GM19099 (cell line): ENCODE measurements around the gene GPR37L1.

ENCODE experiments used
- POLR2A ChIP-seq: IDR thresholded peaks from 3 replicates; pipeline ENCODE4 v1.6.1; 2011; ENCODE audit warnings: low read depth; ENCODE audit not compliant: insufficient read length; ENCODE audit errors: extremely low read depth

Gene GPR37L1

DNA sequence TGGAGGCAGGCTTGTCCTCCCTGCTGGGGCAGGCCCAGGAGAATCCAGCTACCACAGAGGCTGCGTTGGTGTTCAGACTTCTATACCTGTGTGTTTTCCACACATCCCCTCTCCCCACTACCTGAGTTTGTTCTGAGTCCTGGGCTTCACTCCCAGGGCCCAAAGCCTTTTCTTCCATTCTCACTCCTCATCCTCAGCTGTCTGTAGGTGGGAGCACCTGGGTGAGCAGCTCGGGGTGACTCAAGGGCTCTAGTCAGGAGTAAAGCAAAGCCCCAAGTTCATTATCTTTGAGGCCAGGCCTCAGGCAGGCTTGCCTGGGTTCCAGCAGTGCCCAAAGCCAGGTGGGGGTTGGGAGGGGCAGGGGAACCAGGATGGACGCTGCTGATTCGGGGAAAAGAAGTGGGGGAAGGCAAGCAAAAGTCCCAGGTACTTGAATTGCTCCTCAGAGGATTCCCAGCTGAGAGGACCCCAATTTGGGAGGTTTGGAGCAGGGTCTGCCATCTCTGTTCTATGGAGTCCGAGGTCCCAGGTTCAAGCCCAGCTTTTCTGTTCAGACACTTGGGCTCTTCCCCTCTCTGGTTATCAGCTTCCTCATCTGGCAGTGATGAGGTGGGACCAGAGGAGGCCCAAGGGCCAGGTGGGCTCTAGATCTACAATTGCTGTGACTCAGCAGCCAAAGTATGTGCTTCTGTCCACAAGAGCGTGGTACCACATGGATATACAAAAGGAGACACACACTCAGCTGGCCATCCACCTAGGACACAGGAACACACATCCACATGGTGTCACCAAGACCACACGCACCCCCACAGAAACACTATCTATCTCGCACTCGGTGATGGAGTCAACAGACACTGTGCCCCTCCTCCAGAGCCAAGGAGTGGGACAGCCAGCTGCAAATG lies 43.5 kb downstream of the GPR37L1 start:
- TF ChIP-seq POLR2A = no peak

- no peak for TF ChIP-seq POLR2A
Observed at GRCh38 chr1:202167708-202168415, 45.1 kb downstream of the GPR37L1 start.

GRCh38 chr1:202168861-202169260 lies 46.1 kb downstream of the GPR37L1 start:
- no peak for TF ChIP-seq POLR2A

DNA sequence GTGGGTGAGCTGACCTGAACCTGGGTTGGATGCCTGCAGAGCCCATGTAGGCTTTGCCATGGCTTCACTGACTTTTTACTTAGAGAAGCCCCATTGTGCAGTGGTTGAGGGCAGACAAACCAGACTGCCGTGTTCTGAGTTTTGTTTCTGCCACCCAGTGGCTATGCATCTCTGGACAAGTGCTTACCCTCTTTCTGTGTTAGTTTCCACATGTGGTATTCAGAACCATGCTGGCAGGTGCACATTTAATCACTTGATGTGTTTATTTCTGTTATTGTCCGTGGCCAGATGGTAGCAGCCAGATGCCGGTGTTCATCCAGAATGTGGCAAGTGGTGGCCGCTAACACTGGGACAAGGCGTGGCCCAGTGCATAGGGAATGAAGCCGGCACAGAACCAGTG lies 48.0 kb downstream of the GPR37L1 start:
- TF ChIP-seq POLR2A = no peak

DNA sequence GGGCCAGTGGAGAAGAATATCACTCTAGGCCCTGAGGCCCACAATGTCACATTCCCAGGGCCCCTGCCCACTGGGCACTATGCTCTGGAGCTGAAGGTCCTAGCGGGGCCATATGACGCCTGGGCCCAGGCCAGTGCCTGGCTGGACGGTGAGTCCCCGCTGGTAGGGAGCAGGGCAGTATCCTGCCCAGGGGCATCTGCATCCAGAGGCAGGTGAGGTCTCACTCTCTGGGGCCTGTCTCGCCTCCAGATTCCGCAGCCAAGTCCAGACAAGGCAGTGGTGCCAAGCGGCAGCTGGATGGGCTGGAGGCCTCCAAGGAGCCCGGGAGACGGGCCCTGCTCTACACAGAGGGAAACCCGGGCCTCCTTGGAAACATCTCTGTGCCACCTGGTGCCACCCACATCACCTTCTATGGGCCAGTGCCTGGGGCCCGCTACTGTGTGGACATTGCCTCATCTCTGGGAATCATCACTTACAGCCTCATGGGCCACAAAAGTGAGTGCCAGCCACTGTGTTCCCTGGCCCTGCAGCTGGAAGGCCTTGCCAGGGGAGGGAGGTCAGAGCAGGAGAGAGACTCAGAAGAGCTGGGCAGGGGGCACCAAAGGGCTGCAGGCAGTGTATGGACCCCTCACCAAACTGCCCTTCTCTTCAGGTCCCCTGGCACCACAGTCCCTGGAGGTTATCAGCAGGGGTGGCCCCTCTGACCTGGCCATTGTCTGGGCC lies 48.7 kb downstream of the GPR37L1 start:
- no peak for TF ChIP-seq POLR2A

DNA sequence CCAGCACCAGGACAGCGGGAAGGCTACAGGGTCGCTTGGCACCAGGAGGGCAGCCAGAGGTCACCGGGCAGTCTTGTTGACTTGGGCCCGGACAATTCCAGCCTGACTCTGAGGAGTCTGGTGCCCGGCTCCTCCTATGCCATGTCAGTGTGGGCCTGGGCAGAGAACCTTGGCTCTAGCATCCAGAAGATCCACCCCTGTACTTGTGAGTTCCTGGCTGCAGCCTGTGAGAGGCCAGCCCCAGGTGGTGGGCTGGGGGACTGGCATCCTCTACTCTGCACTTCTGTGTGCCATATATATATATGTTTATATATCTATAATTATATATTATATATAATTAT lies 49.3 kb downstream of the GPR37L1 start:
- TF ChIP-seq POLR2A = no peak

GRCh38 chr1:202173993-202174392 lies 51.3 kb downstream of the GPR37L1 start:
- no peak for TF ChIP-seq POLR2A

GRCh38 chr1:202176949-202177927 lies 54.5 kb downstream of the GPR37L1 start:
- no peak for TF ChIP-seq POLR2A

DNA sequence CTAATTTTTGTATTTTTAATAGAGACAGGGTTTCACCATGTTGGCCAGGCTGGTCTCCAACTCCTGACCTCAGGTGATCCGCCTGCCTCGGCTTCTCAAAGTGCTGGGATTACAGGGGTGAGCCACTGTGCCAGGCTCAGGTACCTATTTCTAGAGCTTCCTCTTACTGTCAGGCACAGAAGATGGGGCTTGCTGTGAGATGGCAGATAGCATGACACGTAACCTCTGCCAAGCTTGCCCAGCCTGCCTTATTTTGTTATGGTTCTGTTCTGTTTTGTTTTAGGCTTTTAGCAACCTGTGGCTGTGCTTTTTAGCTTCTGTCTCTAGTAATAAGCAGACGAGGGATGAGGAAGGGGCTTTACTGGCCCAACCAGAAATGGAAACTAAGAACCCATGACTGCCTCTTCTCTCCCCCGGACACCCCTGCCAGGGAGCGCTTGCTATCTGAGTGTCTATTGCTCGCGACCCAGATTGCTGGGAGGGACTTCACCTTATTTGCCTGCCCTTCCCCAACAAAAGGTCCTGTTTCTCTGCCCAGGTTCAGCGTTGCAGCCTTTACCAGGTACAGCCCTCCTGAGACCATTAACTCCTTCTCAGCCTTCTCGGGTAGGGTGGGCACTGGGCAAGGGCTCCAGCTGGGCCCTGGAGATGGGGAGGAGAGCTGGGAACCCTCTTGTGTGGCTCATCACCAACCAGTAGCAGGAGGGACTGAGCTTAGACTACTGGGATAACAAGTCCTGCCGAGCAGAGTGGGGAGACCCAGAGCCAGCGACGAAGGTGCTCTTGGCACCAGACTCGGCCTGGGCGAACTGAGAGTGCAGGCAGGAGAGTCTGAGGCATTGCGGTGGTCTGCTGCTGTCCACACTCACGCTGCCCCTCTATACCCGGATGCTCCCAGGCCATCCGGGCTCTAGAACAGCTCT lies 57.4 kb downstream of the GPR37L1 start:
- no peak for TF ChIP-seq POLR2A

GRCh38 chr1:202181586-202181985 lies 58.9 kb downstream of the GPR37L1 start:
- TF ChIP-seq POLR2A = no peak

DNA sequence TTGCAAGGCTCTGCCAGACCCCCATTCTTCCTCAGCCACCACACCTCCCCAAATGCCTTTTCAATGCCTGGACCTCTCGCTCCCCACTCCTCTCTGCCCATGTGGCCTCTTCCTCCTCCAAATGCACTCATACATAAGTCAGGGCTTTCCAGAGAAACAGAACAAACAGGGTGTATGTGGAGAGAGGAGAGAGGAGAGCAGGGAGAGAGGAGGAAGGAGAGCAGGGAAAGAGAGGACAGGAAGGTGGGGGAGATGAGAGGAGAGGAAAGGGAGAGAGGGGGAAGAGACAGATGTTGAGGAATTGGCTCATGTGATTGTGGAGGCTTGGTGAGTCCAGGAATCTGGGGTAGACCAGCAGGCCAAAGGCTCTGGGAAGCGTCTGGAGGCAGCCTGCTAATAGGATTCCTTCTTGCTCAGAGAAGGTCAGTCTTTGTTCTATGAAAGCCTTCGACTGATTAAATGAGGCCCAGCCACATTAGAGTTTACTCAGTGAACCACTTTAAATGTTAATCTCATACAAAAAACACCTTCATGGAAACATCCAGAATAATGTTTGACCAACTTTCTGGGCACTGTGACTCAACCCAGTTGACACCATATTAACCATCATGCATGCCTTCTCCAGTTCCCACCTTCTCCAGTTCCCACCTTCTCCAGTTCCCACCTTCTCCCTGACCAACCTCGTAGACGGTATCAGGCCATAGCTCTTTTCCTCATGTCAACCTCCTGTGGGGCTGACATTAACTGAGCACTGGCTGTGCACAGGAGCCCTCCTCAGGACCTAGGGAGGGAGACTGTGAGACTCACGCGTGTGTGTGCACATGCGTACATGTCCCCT lies 59.5 kb downstream of the GPR37L1 start:
- TF ChIP-seq POLR2A = no peak
